ENCODE data around the gene PXDN.

DNA sequence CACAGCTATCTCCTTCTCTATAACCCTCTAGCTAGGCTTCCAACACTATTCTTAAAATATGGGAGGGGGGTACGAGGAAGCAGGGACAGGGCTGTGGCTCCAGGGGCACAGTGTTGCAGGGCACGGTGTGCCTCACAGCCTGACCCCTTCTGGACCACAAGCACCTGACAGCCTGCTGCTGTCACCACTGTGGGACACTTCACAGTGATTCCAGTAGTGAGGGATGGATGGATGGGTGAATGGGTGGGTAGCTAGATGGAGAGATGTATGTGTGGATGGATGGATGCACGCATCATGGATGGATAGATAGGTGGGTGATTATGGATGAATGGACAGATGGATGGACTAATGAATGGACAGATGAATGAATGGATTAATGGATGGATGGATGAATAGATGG, 21.6 kb downstream of the PXDN start:
- TF ChIP-seq, protein P1, sequence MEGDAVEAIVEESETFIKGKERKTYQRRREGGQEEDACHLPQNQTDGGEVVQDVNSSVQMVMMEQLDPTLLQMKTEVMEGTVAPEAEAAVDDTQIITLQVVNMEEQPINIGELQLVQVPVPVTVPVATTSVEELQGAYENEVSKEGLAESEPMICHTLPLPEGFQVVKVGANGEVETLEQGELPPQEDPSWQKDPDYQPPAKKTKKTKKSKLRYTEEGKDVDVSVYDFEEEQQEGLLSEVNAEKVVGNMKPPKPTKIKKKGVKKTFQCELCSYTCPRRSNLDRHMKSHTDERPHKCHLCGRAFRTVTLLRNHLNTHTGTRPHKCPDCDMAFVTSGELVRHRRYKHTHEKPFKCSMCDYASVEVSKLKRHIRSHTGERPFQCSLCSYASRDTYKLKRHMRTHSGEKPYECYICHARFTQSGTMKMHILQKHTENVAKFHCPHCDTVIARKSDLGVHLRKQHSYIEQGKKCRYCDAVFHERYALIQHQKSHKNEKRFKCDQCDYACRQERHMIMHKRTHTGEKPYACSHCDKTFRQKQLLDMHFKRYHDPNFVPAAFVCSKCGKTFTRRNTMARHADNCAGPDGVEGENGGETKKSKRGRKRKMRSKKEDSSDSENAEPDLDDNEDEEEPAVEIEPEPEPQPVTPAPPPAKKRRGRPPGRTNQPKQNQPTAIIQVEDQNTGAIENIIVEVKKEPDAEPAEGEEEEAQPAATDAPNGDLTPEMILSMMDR (IDR thresholded peaks at IDR 0.05; ENCODE audit: low read depth, low read length, poor library complexity, severe bottlenecking): no peak
- TF ChIP-seq EZH2phosphoT487 (IDR thresholded peaks at IDR 0.05; ENCODE audit: borderline replicate concordance, low read length): no peak

Measured in DOHH2 (cell line).